Activated T-helper 2 cell treated with anti-CD3 and anti-CD28 coated beads, Interferon-gamma antibody, Interleukin-2, Interleukin-4, amounts not matched to agents 10 μg/mL and 5 μg/mL and 100 μg/mL, durations not matched to agents 14 hours and 24 hours and 36 hours (primary cell): ENCODE data around the gene IGFALS. TPM values are rescaled to one million over a fixed set of nuclear protein-coding genes. Genes with fewer than 3 reads are reported as not detected.

Source experiments
- DNase-seq: peaks from one replicate; pipeline ENCODE4 v3.0.0; 2021; ENCODE audit warnings: low spot score
- H3K27ac Mint-ChIP-seq: one replicate; pipeline ENCODE4 v1.8.0; 2021; ENCODE audit warnings: mixed read lengths
- H3K27me3 Mint-ChIP-seq: one replicate; pipeline ENCODE4 v1.8.0; 2021; ENCODE audit warnings: low read depth, mixed read lengths
- H3K36me3 Mint-ChIP-seq: one replicate; pipeline ENCODE4 v1.8.0; 2021; ENCODE audit warnings: low read depth, mixed read lengths
- H3K4me1 Mint-ChIP-seq: one replicate; pipeline ENCODE4 v1.8.0; 2021; ENCODE audit warnings: low read depth, mixed read lengths
- H3K4me3 Mint-ChIP-seq: one replicate; pipeline ENCODE4 v1.8.0; 2021; ENCODE audit warnings: low read depth, mild to moderate bottlenecking, moderate library complexity, mixed read lengths
- H3K9me3 Mint-ChIP-seq: one replicate; pipeline ENCODE4 v1.8.0; 2021; ENCODE audit warnings: mixed read lengths
- intact Hi-C: fragments of 100-400 bp; cut with micrococcal nuclease; formaldehyde crosslinking; loops from one replicate; pipeline ENCODE4 v1.15.1; 2023
- total RNA-seq: library from RNA; stranded (reverse); gene quantifications from 2 replicates; pipeline ENCODE4 v1.2.3, GENCODE V29; 2022

Gene IGFALS
- total RNA-seq, 1 donor from 2014 or later, result not detected

DNA sequence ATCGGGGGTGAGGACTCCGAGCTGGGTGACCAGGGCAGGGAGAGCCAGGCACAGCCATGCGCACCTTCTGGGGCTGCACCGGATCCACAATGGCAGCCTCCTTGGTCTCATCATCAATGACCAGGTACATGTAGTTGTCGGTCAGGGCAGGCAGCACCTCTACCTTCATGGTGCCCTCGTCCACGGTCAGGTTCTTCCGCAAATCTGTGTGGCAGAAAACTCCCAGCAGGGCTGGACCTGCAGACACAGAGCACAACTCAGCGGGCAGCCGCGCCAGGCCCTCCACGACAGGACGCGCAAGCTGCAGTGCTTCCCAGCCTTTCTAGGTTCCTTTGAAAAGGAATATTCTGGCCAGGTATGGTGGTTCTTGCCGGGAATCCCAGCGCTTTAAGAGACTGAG is 29.3 kb upstream of the IGFALS start:
- H3K27me3 Mint-ChIP-seq, result no peaks in the 10 kb centered on the region
- DNase-seq, result no peak
- H3K9me3 Mint-ChIP-seq, result no peaks in the 10 kb centered on the region
- H3K4me3 Mint-ChIP-seq, result no peak overlapping the region
- intact Hi-C loops, result no loop called here
- no peak overlapping the region for H3K27ac Mint-ChIP-seq
- H3K4me1 Mint-ChIP-seq, result peaks cover 14% of the 10 kb centered on the region
- H3K36me3 Mint-ChIP-seq, result no peaks in the 10 kb centered on the region

GRCh38 chr16:1821861-1822611 is 28.5 kb upstream of the IGFALS start:
- Mint-ChIP-seq H3K27ac (no peak overlapping the region), H3K36me3 (no peaks in the 10 kb centered on the region), H3K4me1 (peaks cover 10% of the 10 kb centered on the region), H3K27me3 (no peaks in the 10 kb centered on the region), H3K4me3 (no peak overlapping the region), H3K9me3 (no peaks in the 10 kb centered on the region)
- intact Hi-C loops, result no loop called here
- DNase-seq, result no peak

DNA sequence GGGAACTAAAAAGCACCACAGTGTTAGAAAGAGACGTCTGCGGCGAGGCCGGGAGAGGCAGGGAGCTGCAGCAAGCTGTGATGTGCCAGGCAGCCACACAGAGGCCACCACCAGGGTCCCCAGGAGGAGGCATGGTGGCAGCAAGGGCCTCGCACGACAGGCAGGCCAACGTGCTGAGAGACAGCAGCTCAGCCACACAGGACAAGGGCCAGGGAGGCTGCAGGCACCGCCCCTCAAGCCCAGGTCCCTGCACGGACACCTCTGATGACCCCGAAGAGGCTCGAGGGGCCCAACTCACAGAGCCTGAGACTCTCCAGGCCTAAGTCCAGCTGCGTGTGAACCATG is 27.4 kb upstream of the IGFALS start:
- Mint-ChIP-seq H3K9me3 (no peaks in the 10 kb centered on the region), H3K4me3 (no peak overlapping the region), H3K4me1 (peaks cover 10% of the 10 kb centered on the region), H3K27me3 (no peaks in the 10 kb centered on the region), H3K36me3 (no peaks in the 10 kb centered on the region), H3K27ac (no peak overlapping the region)
- intact Hi-C loops, result no loop called here
- DNase-seq, result no peak

DNA sequence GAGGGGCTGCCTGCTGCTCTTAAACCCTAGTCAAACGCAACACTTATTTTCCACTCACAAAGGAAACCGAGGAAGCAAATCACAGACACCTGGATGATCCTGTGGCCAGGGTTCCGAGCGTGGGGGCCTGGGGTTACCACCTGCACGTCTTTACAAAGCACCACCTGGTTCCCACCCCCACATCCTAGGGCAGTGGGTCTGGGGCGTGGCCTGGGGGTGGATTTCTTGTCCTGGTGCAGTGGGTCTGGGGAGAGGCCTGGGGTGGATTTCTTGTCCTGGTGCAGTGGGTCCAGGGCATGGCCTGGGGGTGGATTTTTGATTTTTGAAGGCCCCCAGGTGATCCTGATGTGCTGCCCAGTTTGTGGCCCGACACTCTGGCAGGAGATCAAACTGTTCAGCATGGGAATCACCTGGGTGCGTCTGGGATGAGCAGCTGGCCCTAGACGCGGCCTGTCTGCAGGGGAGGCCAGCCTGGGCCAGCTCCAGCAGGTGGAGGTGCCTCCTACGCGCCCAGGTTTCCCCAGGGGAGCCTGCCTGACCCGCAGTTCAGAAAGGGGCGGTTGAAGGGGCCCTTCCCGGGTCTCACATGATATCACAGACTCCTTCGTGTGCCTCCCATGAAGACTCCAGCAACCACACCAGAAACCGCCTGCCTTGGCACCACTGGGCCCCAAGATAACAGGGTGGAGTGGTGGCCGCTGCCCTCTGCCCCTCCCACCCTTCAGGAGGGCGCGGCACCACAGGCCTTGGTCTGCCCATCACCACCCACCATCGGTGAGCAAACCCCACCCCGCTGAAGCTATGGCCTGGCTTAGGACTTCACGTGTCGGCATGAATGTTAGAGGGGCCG is 26.8 kb upstream of the IGFALS start:
- intact Hi-C loops, result no loop called here
- Mint-ChIP-seq H3K9me3 (no peaks in the 10 kb centered on the region), H3K4me3 (no peak overlapping the region), H3K27me3 (no peaks in the 10 kb centered on the region), H3K4me1 (peaks cover 10% of the 10 kb centered on the region), H3K27ac (no peak overlapping the region), H3K36me3 (peaks cover 4% of the 10 kb centered on the region)
- DNase-seq, result no peak

DNA sequence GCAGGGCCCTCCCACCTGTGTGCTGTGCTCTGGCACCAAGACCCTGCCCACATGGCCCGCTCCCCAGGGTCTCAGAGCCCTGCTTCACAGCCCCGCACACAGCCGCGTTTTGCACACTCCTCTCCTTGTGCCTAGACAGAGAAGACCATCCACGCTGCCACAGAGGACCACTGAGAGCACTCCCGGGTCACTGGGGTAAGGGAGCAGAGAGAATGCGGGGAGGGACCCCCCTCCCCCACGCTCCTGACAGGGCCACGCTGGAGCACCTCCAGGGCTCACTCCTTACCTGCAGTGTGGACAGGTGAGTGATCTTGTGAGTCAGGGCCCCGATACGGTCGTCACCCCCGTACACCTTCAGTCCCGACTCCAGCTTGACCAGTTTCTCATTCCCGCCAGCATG is 26.1 kb upstream of the IGFALS start:
- peaks cover 10% of the 10 kb centered on the region for H3K36me3 Mint-ChIP-seq
- H3K4me3 Mint-ChIP-seq, result no peak overlapping the region
- peaks cover 7% of the 10 kb centered on the region for H3K4me1 Mint-ChIP-seq
- DNase-seq, result no peak
- no peaks in the 10 kb centered on the region for H3K27me3 Mint-ChIP-seq
- H3K27ac Mint-ChIP-seq, result no peak overlapping the region
- H3K9me3 Mint-ChIP-seq, result no peaks in the 10 kb centered on the region
- intact Hi-C loops, result no loop called here

DNA sequence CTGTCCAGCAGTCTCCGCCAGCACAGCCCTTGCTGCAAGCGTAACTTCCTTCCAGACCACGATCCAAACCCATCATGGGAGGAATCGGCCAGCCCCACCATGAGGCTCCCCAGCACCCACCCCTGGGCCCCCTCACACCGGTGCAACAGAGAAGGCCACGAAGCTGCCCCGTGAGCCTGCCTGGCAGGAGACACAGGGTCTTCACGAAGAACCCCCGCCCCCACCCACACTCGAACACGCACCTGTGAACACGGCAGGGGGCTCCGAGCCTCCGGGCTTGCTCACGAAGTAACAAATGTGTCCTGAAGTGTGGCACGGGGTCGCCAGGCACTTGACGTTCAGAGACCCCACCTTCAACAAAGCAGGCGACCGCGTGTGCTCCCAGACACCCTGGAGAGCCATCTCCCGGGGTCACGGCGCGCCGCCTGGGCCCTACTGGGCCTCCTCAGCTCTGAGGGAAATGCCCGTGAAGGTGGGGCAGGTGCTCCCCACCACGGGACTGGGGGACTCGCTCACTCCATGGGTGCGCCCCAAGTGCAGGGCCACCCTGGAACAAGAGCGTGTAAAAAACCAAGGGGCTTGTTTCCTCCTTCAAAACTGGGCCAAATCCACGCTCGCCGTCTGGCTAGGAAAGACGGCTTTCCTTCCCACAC is 25.5 kb upstream of the IGFALS start:
- no peak for DNase-seq
- Mint-ChIP-seq H3K27ac (no peak overlapping the region), H3K27me3 (no peaks in the 10 kb centered on the region), H3K36me3 (peaks cover 10% of the 10 kb centered on the region), H3K9me3 (no peaks in the 10 kb centered on the region), H3K4me3 (no peak overlapping the region), H3K4me1 (peaks cover 3% of the 10 kb centered on the region)
- intact Hi-C loops, result no loop called here

DNA sequence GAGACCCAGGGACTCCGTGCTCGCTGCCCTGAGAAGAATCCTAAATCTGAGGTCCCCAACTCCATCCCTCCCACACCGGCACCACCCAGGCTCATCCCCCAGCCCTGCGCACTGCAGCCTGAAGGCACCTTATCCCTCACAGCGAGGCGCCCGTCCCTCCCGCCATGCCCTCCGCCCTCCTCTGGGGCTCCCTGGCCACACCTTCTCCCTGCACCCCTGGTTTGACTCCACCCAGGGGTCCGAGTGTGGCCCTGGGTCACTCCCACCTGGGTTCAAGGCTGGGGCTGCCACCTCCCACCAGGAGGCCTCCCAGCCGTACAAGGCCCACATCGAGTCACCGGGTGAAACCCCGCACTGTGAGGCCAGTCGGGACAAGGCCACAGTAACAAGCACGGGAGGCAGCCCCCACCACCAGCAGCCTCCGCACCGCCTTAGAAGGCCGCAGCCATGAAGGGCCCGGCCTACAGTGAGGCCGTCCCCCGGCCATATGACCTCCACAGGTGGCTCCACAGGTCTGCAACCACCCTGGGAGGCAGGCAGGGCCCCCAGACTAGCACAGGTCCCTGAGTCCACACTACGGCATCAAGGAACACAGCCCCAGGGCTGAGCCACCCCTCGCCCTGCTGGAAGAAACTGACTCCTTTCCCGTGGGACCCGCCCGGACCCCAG is 24.8 kb upstream of the IGFALS start:
- Mint-ChIP-seq H3K36me3 (peaks cover 15% of the 10 kb centered on the region), H3K9me3 (no peaks in the 10 kb centered on the region), H3K27me3 (no peaks in the 10 kb centered on the region), H3K27ac (no peak overlapping the region), H3K4me3 (no peak overlapping the region), H3K4me1 (peaks cover under 1% of the 10 kb centered on the region)
- intact Hi-C loops, result no loop called here
- no peak for DNase-seq

- intact Hi-C loops, result no loop called here
- Mint-ChIP-seq H3K36me3 (peaks cover 18% of the 10 kb centered on the region), H3K4me1 (peaks cover 2% of the 10 kb centered on the region), H3K4me3 (no peak overlapping the region), H3K27me3 (no peaks in the 10 kb centered on the region), H3K9me3 (no peaks in the 10 kb centered on the region), H3K27ac (no peak overlapping the region)
- no peak for DNase-seq
Measured at GRCh38 chr16:1817716-1818115, 24.2 kb upstream of the IGFALS start.

DNA sequence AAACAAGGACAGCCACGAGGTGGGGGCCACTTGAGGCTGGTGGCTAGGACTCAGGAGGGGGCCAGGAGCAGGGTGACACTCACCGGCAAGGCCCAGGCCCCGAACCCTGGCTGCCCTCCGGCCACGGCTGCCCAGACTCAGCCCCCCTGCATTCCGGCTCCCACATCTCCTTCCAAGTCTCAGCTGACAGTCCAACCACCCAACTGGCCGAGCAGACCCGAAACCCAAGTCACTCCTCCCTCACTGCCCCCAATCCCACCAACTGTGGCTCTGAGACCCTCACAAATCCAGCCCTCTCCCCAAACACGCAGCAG is 23.7 kb upstream of the IGFALS start:
- Mint-ChIP-seq H3K9me3 (no peaks in the 10 kb centered on the region), H3K36me3 (peaks cover 18% of the 10 kb centered on the region), H3K27me3 (no peaks in the 10 kb centered on the region), H3K4me3 (no peak overlapping the region), H3K4me1 (peaks cover 2% of the 10 kb centered on the region), H3K27ac (no peak overlapping the region)
- intact Hi-C loops, result no loop called here
- DNase-seq, result no peak

DNA sequence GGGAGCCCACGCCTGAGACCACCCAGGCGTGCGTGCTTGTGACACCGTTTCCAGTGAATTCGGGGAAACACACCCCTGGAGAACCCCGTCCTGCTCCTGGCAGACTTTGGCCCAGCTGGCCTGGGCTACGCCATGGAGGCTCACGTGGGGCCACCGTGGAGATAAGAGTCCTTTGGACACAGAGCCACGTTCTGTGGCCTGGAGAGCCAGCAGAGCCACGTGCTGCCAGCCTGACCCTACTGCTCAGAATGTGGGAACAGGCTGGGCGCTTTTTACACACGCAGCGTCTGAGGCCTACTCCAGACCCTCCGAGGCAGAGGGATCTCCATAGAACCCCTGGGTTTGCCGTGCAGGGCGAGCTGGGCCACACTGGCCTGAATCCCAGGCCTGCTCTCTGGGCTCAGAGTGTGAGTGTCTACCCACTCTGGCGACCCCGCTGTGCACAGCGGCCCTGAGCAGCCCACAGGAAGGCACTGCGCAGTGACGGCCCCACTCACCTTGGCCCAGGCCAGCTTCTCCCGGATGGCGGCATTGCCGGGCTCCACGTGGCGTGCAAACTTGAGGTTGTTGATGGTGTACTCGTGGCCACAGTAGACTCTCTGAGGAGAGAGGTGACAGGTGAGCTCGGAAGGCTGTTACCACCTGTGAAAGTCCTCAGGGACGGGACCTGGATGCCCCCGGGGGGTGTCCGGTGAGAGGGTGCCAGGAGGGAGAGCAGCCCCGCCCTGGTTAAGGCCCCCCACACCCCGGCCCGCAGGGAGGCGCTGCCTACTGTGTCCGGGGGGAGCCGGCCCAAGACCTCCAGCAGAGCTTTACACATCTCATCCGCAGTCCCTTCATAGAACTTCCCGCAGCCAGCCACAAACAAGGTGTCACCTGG is 23.1 kb upstream of the IGFALS start:
- DNase-seq, result no peak
- H3K36me3 Mint-ChIP-seq, result peaks cover 18% of the 10 kb centered on the region
- no peaks in the 10 kb centered on the region for H3K27me3 Mint-ChIP-seq
- no peak overlapping the region for H3K4me3 Mint-ChIP-seq
- H3K9me3 Mint-ChIP-seq, result no peaks in the 10 kb centered on the region
- H3K4me1 Mint-ChIP-seq, result peaks cover 2% of the 10 kb centered on the region
- H3K27ac Mint-ChIP-seq, result no peak overlapping the region
- intact Hi-C loops, result no loop called here

DNA sequence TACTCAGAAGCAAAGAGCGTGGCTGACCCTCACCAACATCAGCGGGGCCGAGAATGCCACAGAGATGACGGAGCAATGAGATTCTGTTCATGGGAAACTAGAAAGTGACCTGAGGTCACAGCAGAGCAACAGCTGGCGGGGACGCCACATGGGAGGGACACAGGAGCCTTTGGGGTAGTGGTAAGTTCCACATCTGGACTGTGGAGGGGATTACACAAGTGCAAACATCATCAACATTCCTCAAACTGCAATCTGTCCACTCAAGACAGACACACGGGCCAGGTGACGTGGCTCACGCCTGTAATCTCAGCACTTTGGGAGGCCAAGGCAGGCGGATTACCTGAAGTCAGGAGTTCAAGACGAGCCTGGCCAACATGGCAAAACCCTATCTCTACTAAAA is 22.0 kb upstream of the IGFALS start:
- no peak overlapping the region for H3K4me3 Mint-ChIP-seq
- no peak overlapping the region for H3K27ac Mint-ChIP-seq
- intact Hi-C loops, result no loop called here
- no peak for DNase-seq
- H3K4me1 Mint-ChIP-seq, result peaks cover 2% of the 10 kb centered on the region
- no peaks in the 10 kb centered on the region for H3K9me3 Mint-ChIP-seq
- H3K36me3 Mint-ChIP-seq, result peaks cover 18% of the 10 kb centered on the region
- H3K27me3 Mint-ChIP-seq, result no peaks in the 10 kb centered on the region

DNA sequence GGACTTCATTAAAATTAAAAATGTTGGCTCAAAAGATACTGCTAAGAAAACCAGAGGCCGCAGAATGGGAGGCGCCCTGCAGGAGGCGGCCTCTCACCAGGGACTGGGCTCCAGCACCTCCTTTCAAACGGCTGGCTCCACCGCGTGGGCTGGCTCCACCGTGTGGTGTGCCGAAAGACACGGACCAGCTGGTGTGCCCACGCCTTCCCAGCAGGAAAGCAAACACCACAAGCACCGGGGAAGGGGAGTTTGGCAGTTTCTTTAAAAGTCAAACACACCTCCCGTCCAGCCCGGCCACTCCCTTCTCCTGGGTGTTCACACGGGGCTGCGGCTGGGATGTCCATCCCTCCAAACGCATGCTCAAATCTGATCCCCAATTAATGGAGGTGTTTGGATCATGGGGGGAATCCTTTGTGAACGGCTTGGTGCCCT is 19.2 kb upstream of the IGFALS start:
- Mint-ChIP-seq H3K27me3 (no peaks in the 10 kb centered on the region), H3K9me3 (no peaks in the 10 kb centered on the region), H3K36me3 (peaks cover 25% of the 10 kb centered on the region), H3K4me1 (peaks cover 2% of the 10 kb centered on the region), H3K27ac (no peak overlapping the region), H3K4me3 (no peak overlapping the region)
- intact Hi-C loops, result no loop called here
- peak; percentile 30 for DNase-seq
